BJ (cell line): Measurements from ENCODE around the gene FGD4. TPM values are rescaled to one million over a fixed set of nuclear protein-coding genes. Genes with fewer than 3 reads are reported as not detected.
"Not testable (repeated sequence)": the region's sequence is repeated elsewhere in the genome, so short reads cannot be mapped to it uniquely, and the experiment has no call there.

Experiments used
- CTCF ChIA-PET: fragments of 350-600 bp; formaldehyde crosslinking; extraction: SDS; loops from one replicate; lab custom pipeline; 2021; ENCODE audit warnings: antibody characterized with exemption, inconsistent platforms; lab: Yijun Ruan, JAX
- POLR2A ChIA-PET: fragments of 300-600 bp; sonication (Branson Sonifier 250); formaldehyde crosslinking; extraction: SDS; loops from one replicate; lab custom pipeline; 2021; ENCODE audit warnings: antibody characterized with exemption; lab: Charles Lee
- DNase-seq: peaks from one replicate; pipeline ENCODE4 v3.0.0-alpha.2; 2011; ENCODE audit warnings: low read depth
- H3K27me3 ChIP-seq: 2 replicates; pipeline ENCODE4 v1.6.0; 2011; ENCODE audit warnings: low read length; ENCODE audit not compliant: control insufficient read depth, insufficient read depth
- H3K36me3 ChIP-seq: 2 replicates; pipeline ENCODE4 v1.5.1; 2011; ENCODE audit warnings: low read length; ENCODE audit not compliant: control insufficient read depth, insufficient read depth
- H3K4me3 ChIP-seq: 2 replicates; pipeline ENCODE4 v1.5.1; 2011; ENCODE audit warnings: low read depth, mild to moderate bottlenecking, control low read depth, low read length
- polyA plus RNA-seq: library from polyadenylated mRNA; depleted of rRNA; stranded (reverse); fragments of >200 nt; gene quantifications from 2 replicates; pipeline ENCODE4 v1.2.3, GENCODE V29; 2011
- TF ChIP-seq, protein P1 (sequence below): IDR thresholded peaks from 2 replicates; pipeline ENCODE4 v1.5.1; 2011; ENCODE audit warnings: low read depth, mild to moderate bottlenecking, control low read depth, inconsistent platforms, low read length, moderate library complexity; ENCODE audit not compliant: insufficient read depth

FGD4 gene
- polyA plus RNA-seq, 1 experiment: 11.1 TPM

DNA sequence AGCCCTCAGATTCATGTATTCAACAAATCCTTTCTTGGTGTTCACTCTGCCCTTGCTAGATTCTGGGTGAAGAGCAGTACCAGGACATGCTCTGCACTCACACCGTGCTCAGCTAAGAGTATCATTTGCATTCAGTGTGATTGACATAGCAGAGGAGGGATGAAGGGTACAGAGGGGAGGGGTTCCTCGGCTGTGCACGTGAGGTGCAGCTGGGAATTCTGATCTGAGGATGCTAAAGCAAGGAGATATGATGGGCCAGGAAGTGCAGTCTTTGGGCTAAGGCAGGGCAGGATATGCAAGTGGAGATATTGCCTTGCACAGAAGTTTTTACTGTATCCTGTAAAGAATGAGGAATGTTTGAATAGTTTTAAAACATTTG, 108.6 kb downstream of the FGD4 start:
- DNase-seq: no peak
- TF ChIP-seq, protein P1, sequence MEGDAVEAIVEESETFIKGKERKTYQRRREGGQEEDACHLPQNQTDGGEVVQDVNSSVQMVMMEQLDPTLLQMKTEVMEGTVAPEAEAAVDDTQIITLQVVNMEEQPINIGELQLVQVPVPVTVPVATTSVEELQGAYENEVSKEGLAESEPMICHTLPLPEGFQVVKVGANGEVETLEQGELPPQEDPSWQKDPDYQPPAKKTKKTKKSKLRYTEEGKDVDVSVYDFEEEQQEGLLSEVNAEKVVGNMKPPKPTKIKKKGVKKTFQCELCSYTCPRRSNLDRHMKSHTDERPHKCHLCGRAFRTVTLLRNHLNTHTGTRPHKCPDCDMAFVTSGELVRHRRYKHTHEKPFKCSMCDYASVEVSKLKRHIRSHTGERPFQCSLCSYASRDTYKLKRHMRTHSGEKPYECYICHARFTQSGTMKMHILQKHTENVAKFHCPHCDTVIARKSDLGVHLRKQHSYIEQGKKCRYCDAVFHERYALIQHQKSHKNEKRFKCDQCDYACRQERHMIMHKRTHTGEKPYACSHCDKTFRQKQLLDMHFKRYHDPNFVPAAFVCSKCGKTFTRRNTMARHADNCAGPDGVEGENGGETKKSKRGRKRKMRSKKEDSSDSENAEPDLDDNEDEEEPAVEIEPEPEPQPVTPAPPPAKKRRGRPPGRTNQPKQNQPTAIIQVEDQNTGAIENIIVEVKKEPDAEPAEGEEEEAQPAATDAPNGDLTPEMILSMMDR: no peak
- ChIA-PET POLR2A (no interaction called here), CTCF (no interaction called here)
- peaks cover 3% of the 10 kb centered on the region; the same call in 1 of the 2 replicates for H3K27me3 ChIP-seq
- H3K36me3 ChIP-seq: no peaks in the 10 kb centered on the region
- no peak overlapping the region for H3K4me3 ChIP-seq

DNA sequence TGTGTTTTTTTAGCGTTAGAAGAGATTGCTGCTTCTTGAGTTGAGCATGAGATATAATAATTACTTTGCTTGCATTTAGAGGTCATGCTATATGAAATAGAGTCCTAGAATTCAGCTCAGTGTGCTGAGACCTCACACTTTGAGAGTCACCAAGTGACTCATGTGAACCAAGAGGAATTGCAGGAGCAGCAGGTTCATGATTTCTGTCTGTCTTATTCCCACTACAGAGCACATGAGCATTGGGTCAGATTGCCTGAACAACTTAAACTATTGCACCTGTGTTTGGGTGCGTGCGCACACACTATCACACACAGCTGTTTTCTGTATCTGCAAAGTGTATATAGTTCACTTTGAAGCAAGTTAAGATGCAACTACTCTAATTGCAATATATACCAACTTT, 109.3 kb downstream of the FGD4 start:
- TF ChIP-seq, protein P1: no peak
- ChIA-PET POLR2A (no interaction called here), CTCF (no interaction called here)
- H3K27me3 ChIP-seq: peaks cover 3% of the 10 kb centered on the region; the same call in 1 of the 2 replicates
- no peaks in the 10 kb centered on the region for H3K36me3 ChIP-seq
- no peak for DNase-seq
- H3K4me3 ChIP-seq: no peak overlapping the region

DNA sequence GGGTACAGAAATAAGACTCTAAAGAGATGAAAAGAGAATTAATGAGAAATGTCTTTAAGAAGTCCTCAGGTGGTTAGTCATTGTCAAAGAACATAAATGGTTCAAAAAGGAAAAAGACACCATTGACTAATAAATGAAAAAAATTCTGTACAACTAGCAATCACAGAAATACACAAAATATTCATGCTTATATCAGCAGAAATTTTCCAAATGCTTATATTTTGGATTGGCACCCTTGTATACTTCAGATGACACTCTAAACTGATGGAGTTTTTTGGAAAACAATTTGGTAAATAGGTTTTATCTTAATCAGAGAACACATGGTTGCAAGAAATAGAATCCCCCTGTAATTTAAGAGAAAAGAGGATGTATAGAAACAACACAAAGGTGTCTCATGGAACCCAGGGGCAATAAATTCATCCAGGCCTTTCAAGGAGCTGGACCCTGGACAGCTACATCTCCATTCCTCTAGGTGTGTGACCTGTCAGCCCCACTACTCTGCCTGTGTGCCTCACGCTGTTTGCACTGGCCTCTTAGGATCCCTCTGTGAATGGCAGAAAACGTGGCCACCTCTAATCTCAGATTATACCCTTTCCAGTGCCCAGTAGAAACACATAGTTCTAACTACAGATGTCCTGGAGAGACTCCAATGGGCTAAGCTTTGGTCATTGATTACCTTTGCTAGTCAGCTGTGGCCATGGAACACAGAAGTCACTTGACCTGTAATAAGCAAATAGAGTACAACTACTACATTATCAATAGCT, 110.2 kb downstream of the FGD4 start:
- TF ChIP-seq, protein P1: no peak
- H3K4me3 ChIP-seq: no peak overlapping the region
- H3K36me3 ChIP-seq: no peaks in the 10 kb centered on the region
- H3K27me3 ChIP-seq: peaks cover 3% of the 10 kb centered on the region; the same call in 1 of the 2 replicates
- POLR2A ChIA-PET: no interaction called here
- CTCF ChIA-PET: no interaction called here
- DNase-seq: no peak

DNA sequence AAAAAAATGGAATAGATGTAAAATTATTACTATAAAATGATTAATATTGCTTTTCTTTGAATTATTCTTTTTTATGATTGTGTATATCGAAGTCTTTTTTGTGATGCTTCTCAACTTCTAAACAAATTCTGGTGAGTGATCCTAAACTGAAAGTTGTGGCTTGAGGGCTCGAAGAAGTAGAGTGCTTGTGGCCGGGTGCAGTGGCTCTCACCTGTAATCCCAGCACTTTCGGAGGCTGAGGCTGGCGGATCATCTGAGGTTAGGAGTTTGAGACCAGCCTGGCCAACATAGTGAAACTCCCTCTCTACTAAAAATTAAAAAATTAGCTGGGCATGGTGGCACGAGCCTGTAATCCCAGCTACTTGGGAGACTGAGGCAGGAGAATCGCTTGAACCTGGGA, 112.6 kb downstream of the FGD4 start:
- H3K27me3 ChIP-seq, H3K4me3 ChIP-seq, POLR2A ChIA-PET, H3K36me3 ChIP-seq, DNase-seq: not testable (repeated sequence)
- CTCF ChIA-PET: interaction anchor here (1.7 kb wide), 1 partner anchor 10 kb away, joined by 7 read pairs; no protein-coding TSS in a partner anchor

DNA sequence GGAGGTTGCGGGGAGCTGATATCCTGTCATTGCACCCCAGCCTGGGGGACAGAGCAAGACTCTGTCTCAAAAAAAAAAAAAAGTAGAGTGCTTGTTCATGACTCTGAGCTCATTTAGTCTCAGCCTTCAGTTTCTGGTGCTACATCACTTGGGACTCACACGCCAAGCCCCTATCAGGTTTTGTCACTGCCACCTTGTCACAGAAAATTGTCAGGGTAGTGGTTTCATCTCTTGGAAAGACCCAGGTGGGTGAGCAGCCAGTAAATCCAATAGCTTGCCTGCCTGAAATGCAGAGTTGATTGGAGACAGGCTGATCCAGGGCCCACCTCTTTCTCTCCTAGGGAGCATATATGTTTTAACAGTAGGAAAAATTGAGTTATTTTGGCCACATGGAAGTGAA, 113.0 kb downstream of the FGD4 start:
- DNase-seq: no peak
- CTCF ChIA-PET: interaction anchor here (1.7 kb wide), 1 partner anchor 10 kb away, joined by 7 read pairs; no protein-coding TSS in a partner anchor
- H3K4me3 ChIP-seq: no peak overlapping the region
- no peaks in the 10 kb centered on the region for H3K36me3 ChIP-seq
- peaks cover 3% of the 10 kb centered on the region; the same call in 1 of the 2 replicates for H3K27me3 ChIP-seq
- TF ChIP-seq, protein P1: no peak
- POLR2A ChIA-PET: no interaction called here
